ENCODE data around the gene MAFF. TPM values are rescaled to one million over a fixed set of nuclear protein-coding genes. Genes with fewer than 3 reads are reported as not detected.

Gene MAFF
- total RNA-seq, 5 donors from 2014 or later (not counting 1 experiment from before 2014, with no cell fraction given) = 6.5 to 49.9 (median 9.6) TPM

DNA sequence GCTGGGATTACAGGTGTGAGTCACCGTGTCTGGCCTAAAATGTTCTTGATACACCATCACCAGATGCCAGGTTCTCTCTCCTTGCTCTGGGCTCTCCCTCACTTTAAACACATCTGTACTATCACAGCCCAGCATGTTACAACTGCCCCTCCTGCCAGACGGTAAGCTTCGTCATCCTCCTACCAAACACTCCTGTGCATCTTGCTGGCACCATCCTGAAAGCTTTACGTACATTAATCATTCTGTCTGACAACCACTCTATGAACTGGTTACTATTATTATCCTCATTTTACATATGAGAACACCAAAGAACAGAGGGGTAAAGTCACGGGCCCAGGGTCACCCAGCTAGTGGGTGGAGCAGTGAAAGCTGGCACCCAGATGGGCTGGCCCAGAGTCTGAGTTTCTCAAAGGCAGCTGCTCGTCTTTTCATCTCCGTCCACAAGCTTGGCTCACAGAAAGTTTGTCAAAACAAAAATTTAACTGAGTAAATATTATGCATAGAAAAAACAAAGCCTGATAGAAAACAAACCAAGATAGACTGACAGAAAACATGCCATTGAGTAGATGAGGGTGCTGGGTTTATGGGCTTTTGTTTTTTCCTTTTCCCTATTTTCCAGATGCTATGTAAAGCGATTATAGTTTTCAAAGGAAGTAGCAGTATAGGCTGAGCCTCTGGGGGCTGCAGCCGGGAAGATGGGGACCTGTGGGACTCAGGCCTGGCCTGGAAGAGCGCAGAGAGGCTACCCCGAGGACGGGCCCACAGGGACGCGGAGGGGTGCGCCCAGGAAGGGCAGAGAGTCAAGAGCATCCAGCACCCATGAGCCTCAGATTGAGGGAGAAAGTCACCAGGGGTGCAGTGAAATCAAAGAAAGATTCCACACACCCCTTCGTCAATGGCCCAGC, 29.6 kb upstream of the MAFF start:
- H3K4me1 ChIP-seq (ENCODE audit: control insufficient read depth in 1 of 2, extremely low read depth in 1 of 2, insufficient read depth in 2 of 2, low read length in 2 of 2) = peaks cover 9 to 37% of the 10 kb centered on the region in 2 experiments
- H3K27ac Mint-ChIP-seq = peak overlapping the region in 1 of 2 donors; percentile 39
- H3K27ac ChIP-seq (ENCODE audit: low read length) = no peak overlapping the region
- peaks cover 10 to 16% of the 10 kb centered on the region in 2 donors for H3K36me3 ChIP-seq (ENCODE audit: control insufficient read depth in 2 of 2, extremely low read depth in 1 of 2, insufficient read depth in 1 of 2, low read length in 1 of 2)
- no peak overlapping the region for H3K4me3 ChIP-seq (ENCODE audit: control insufficient read depth in 1 of 2, extremely low read depth in 1 of 2, low read length in 1 of 2)
- DNase-seq (no peak), ATAC-seq (replicated peaks in 1 of 4) (no peak)
- H3K27me3 Mint-ChIP-seq = no peaks in the 10 kb centered on the region
- WGBS (ENCODE audit: insufficient coverage) = 98% methylated on average over 7 of the region's 16 CpGs
- peaks cover 23% of the 10 kb centered on the region for H3K36me3 Mint-ChIP-seq
- ChIA-PET POLR2A (interaction anchor here in 1 of 2 donors (0.6 kb wide), 1 partner anchor 102 kb away, joined by 3 read pairs; no protein-coding TSS in a partner anchor), CTCF (no interaction called here)
- H3K4me1 Mint-ChIP-seq = peaks cover 43 to 46% (median 44%) of the 10 kb centered on the region in 3 donors
- no peaks in the 10 kb centered on the region for H3K27me3 ChIP-seq (replicated peaks in 1 of 2; ENCODE audit: control insufficient read depth in 2 of 2, extremely low read depth in 1 of 2, insufficient read depth in 2 of 2, low read length in 1 of 2)
- H3K9me3 Mint-ChIP-seq = no peaks in the 10 kb centered on the region
- no peaks in the 10 kb centered on the region for H3K9me3 ChIP-seq
- H3K4me3 Mint-ChIP-seq = peak overlapping the region in 2 of 3 donors; percentile 3 to 22

GRCh38 chr22:38172832-38173640, 28.8 kb upstream of the MAFF start:
- H3K36me3 Mint-ChIP-seq = peaks cover 19% of the 10 kb centered on the region
- H3K4me1 ChIP-seq (ENCODE audit: control insufficient read depth in 1 of 2, extremely low read depth in 1 of 2, insufficient read depth in 2 of 2, low read length in 2 of 2) = peaks cover 9 to 44% of the 10 kb centered on the region in 2 experiments
- no peak overlapping the region for H3K4me3 ChIP-seq (ENCODE audit: control insufficient read depth in 1 of 2, extremely low read depth in 1 of 2, low read length in 1 of 2)
- H3K4me3 Mint-ChIP-seq = peak overlapping the region in 2 of 3 donors; percentile 3 to 22
- WGBS (ENCODE audit: insufficient coverage) = 39% methylated on average over 11 of the region's 16 CpGs
- peaks cover 5 to 9% of the 10 kb centered on the region in 2 donors for H3K36me3 ChIP-seq (ENCODE audit: control insufficient read depth in 2 of 2, extremely low read depth in 1 of 2, insufficient read depth in 1 of 2, low read length in 1 of 2)
- ChIA-PET CTCF (no interaction called here), POLR2A (no interaction called here)
- DNase-seq (peak in 34 of 35 experiments; percentile 12 to 77 (median 62)), ATAC-seq (replicated peaks in 1 of 4) (peak in 3 of 4 experiments; percentile 20 to 75 (median 27))
- H3K27ac ChIP-seq (ENCODE audit: low read length) = no peak overlapping the region
- H3K27ac Mint-ChIP-seq = peak overlapping the region; percentile 48 to 75
- peaks cover 49 to 50% (median 49%) of the 10 kb centered on the region in 3 donors for H3K4me1 Mint-ChIP-seq
- H3K27me3 ChIP-seq (replicated peaks in 1 of 2; ENCODE audit: control insufficient read depth in 2 of 2, extremely low read depth in 1 of 2, insufficient read depth in 2 of 2, low read length in 1 of 2) = no peaks in the 10 kb centered on the region
- no peaks in the 10 kb centered on the region for H3K27me3 Mint-ChIP-seq
- no peaks in the 10 kb centered on the region for H3K9me3 Mint-ChIP-seq
- no peaks in the 10 kb centered on the region for H3K9me3 ChIP-seq

- Mint-ChIP-seq H3K36me3 (peaks cover 18% of the 10 kb centered on the region), H3K4me1 (peaks cover 50 to 51% (median 50%) of the 10 kb centered on the region in 3 donors), H3K4me3 (no peak overlapping the region), H3K27ac (no peak overlapping the region), H3K27me3 (no peaks in the 10 kb centered on the region), H3K9me3 (no peaks in the 10 kb centered on the region)
- no peak for DNase-seq
- H3K27ac ChIP-seq (ENCODE audit: low read length) = no peak overlapping the region
- no peaks in the 10 kb centered on the region for H3K9me3 ChIP-seq
- no peak overlapping the region for H3K4me3 ChIP-seq (ENCODE audit: control insufficient read depth in 1 of 2, extremely low read depth in 1 of 2, low read length in 1 of 2)
- ChIA-PET CTCF (interaction anchor here in 1 of 2 donors (0.6 kb wide), 1 partner anchor 10 kb away, joined by 4 read pairs; no protein-coding TSS in a partner anchor), POLR2A (no interaction called here)
- no peak for ATAC-seq (replicated peaks in 1 of 4)
- no CpG with 5 or more reads among the region's 4 CpGs for WGBS (ENCODE audit: insufficient coverage)
- H3K36me3 ChIP-seq (ENCODE audit: control insufficient read depth in 2 of 2, extremely low read depth in 1 of 2, insufficient read depth in 1 of 2, low read length in 1 of 2) = peaks cover 5 to 6% of the 10 kb centered on the region in 2 donors
- H3K27me3 ChIP-seq (replicated peaks in 1 of 2; ENCODE audit: control insufficient read depth in 2 of 2, extremely low read depth in 1 of 2, insufficient read depth in 2 of 2, low read length in 1 of 2) = no peaks in the 10 kb centered on the region
- peaks cover 9 to 44% of the 10 kb centered on the region in 2 experiments for H3K4me1 ChIP-seq (ENCODE audit: control insufficient read depth in 1 of 2, extremely low read depth in 1 of 2, insufficient read depth in 2 of 2, low read length in 2 of 2)
Observed at GRCh38 chr22:38173641-38173906, 28.2 kb upstream of the MAFF start.

- Histone ChIP-seq H3K4me1 (ENCODE audit: control insufficient read depth in 1 of 2, extremely low read depth in 1 of 2, insufficient read depth in 2 of 2, low read length in 2 of 2) (peaks cover 9 to 44% of the 10 kb centered on the region in 2 experiments), H3K27ac (ENCODE audit: low read length) (no peak overlapping the region), H3K4me3 (ENCODE audit: control insufficient read depth in 1 of 2, extremely low read depth in 1 of 2, low read length in 1 of 2) (no peak overlapping the region), H3K27me3 (replicated peaks in 1 of 2; ENCODE audit: control insufficient read depth in 2 of 2, extremely low read depth in 1 of 2, insufficient read depth in 2 of 2, low read length in 1 of 2) (no peaks in the 10 kb centered on the region), H3K9me3 (no peaks in the 10 kb centered on the region), H3K36me3 (ENCODE audit: control insufficient read depth in 2 of 2, extremely low read depth in 1 of 2, insufficient read depth in 1 of 2, low read length in 1 of 2) (no peaks in the 10 kb centered on the region)
- H3K4me1 Mint-ChIP-seq = peaks cover 58 to 61% (median 59%) of the 10 kb centered on the region in 3 donors
- ChIA-PET POLR2A (no interaction called here), CTCF (interaction anchor here in 1 of 2 donors (0.6 kb wide), 1 partner anchor 93 kb away, joined by 3 read pairs; no protein-coding TSS in a partner anchor)
- H3K27ac Mint-ChIP-seq = peak overlapping the region in 1 of 2 donors; percentile 48
- H3K9me3 Mint-ChIP-seq = no peaks in the 10 kb centered on the region
- H3K4me3 Mint-ChIP-seq = peak overlapping the region in 1 of 3 donors; percentile 55
- no peak for DNase-seq
- H3K36me3 Mint-ChIP-seq = peaks cover 11% of the 10 kb centered on the region
- 90% methylated on average over 14 of the region's 14 CpGs for WGBS (ENCODE audit: insufficient coverage)
- no peak for ATAC-seq (replicated peaks in 1 of 4)
- no peaks in the 10 kb centered on the region for H3K27me3 Mint-ChIP-seq
Observed at GRCh38 chr22:38174626-38175025, 27.2 kb upstream of the MAFF start.

- ATAC-seq (replicated peaks in 1 of 4) (no peak), DNase-seq (no peak)
- Histone ChIP-seq H3K4me3 (ENCODE audit: control insufficient read depth in 1 of 2, extremely low read depth in 1 of 2, low read length in 1 of 2) (no peak overlapping the region), H3K27me3 (replicated peaks in 1 of 2; ENCODE audit: control insufficient read depth in 2 of 2, extremely low read depth in 1 of 2, insufficient read depth in 2 of 2, low read length in 1 of 2) (no peaks in the 10 kb centered on the region), H3K9me3 (no peaks in the 10 kb centered on the region), H3K4me1 (ENCODE audit: control insufficient read depth in 1 of 2, extremely low read depth in 1 of 2, insufficient read depth in 2 of 2, low read length in 2 of 2) (peaks cover 12 to 51% of the 10 kb centered on the region in 2 experiments), H3K27ac (ENCODE audit: low read length) (no peak overlapping the region), H3K36me3 (ENCODE audit: control insufficient read depth in 2 of 2, extremely low read depth in 1 of 2, insufficient read depth in 1 of 2, low read length in 1 of 2) (no peaks in the 10 kb centered on the region)
- H3K27ac Mint-ChIP-seq = peak overlapping the region in 1 of 2 donors; percentile 89
- WGBS (ENCODE audit: insufficient coverage) = 95% methylated on average over 14 of the region's 17 CpGs
- ChIA-PET POLR2A (no interaction called here), CTCF (no interaction called here)
- H3K4me1 Mint-ChIP-seq = peaks cover 67 to 69% (median 68%) of the 10 kb centered on the region in 3 donors
- no peaks in the 10 kb centered on the region for H3K27me3 Mint-ChIP-seq
- H3K36me3 Mint-ChIP-seq = peaks cover 9% of the 10 kb centered on the region
- H3K9me3 Mint-ChIP-seq = no peaks in the 10 kb centered on the region
- peak overlapping the region in 1 of 3 donors; percentile 56 for H3K4me3 Mint-ChIP-seq
Observed at GRCh38 chr22:38175206-38176118, 26.3 kb upstream of the MAFF start.

All from T-cell (primary cell).